Endothelial cell of umbilical vein (primary cell): Measurements from ENCODE around the gene OTULINL. TPM values are rescaled to one million over a fixed set of nuclear protein-coding genes. Genes with fewer than 3 reads are reported as not detected.

Experiments used
- BruUV-seq: library from RNA; stranded (reverse); fragments of 400-500 nt; replicated peaks from 2 replicates; lab custom pipeline; 2021; lab: Mats Ljungman, UMichigan
- CTCF ChIA-PET: fragments of 300-600, 350-600 bp; sonication (Branson Sonifier 250); formaldehyde crosslinking; loops from one replicate; lab custom pipeline; 2021; ENCODE audit warnings: antibody characterized with exemption, inconsistent platforms; lab: Charles Lee
- POLR2A ChIA-PET: fragments of 300-600, 350-600 bp; sonication (Branson Sonifier 250); formaldehyde crosslinking; loops from one replicate; lab custom pipeline; 2021; ENCODE audit warnings: antibody characterized with exemption, inconsistent platforms; lab: Charles Lee
- DNase-seq: peaks from one replicate; pipeline ENCODE4 v3.0.0-alpha.2; 2011; ENCODE audit warnings: low read depth, low spot score
- FAIRE-seq: peaks from 2 replicates; lab custom pipeline; 2011; peaks lifted over from hg19 to GRCh38; lab: Jason Lieb, UNC
- H2AFZ ChIP-seq: 2 replicates; pipeline ENCODE4 v1.6.0; 2012; ENCODE audit warnings: low read depth, low read length, control low read depth, inconsistent platforms
- H3K27ac ChIP-seq: 2 replicates; pipeline ENCODE4 v1.5.1; 2011; ENCODE audit warnings: low read depth, mild to moderate bottlenecking, control low read depth, low read length, moderate library complexity; ENCODE audit not compliant: insufficient read depth
- H3K27me3 ChIP-seq, 2 experiments: 2 replicates each; pipeline versions ENCODE4 v1.6.0 to v1.6.1; 2011; ENCODE audit warnings: low read length in 2 of 2, mixed read lengths in 1 of 2; ENCODE audit not compliant: control insufficient read depth in 2 of 2, insufficient read depth in 2 of 2
- H3K36me3 ChIP-seq, 2 experiments: 2 replicates in 1 of 2; 3 replicates in 1 of 2; pipeline ENCODE4 v1.5.1; 2011; ENCODE audit warnings: low read length in 2 of 2, mild to moderate bottlenecking in 1 of 2, moderate library complexity in 1 of 2; ENCODE audit not compliant: control insufficient read depth in 2 of 2, insufficient read depth in 2 of 2; ENCODE audit errors: extremely low read depth in 1 of 2
- H3K4me1 ChIP-seq: 3 replicates; pipeline ENCODE4 v1.5.1; 2011; ENCODE audit warnings: mild to moderate bottlenecking, low read length; ENCODE audit not compliant: control insufficient read depth, insufficient read depth; ENCODE audit errors: extremely low read depth
- H3K4me2 ChIP-seq: 2 replicates; pipeline ENCODE4 v1.6.1; 2011; ENCODE audit warnings: low read length, control low read depth, mixed read lengths; ENCODE audit not compliant: insufficient read depth
- H3K4me3 ChIP-seq, 3 experiments: fragments of 200-600 bp in 1 of 3; sonication (generic), shearing (Covaris generic) in 1 of 3; replicated peaks in 1 of 3; 2 replicates each; pipeline ENCODE4 v1.5.1; 2011 to 2016; ENCODE audit warnings: control low read depth in 3 of 3, low read length in 3 of 3, mild to moderate bottlenecking in 2 of 3, inconsistent platforms in 1 of 3, low read depth in 1 of 3, moderate library complexity in 1 of 3; ENCODE audit not compliant: insufficient read depth in 1 of 3
- H3K79me2 ChIP-seq: 2 replicates; pipeline ENCODE4 v1.6.0; 2012; ENCODE audit warnings: low read length, inconsistent platforms; ENCODE audit not compliant: control insufficient read depth, insufficient read depth
- H3K9ac ChIP-seq: replicated peaks from 2 replicates; pipeline ENCODE3; 2011; ENCODE audit warnings: low read length, control low read depth; ENCODE audit not compliant: insufficient read depth; ENCODE audit errors: extremely low read depth
- H3K9me1 ChIP-seq: replicated peaks from 3 replicates; pipeline ENCODE4 v1.6.0; 2011; ENCODE audit warnings: mild to moderate bottlenecking, low read length; ENCODE audit not compliant: control insufficient read depth, insufficient read depth; ENCODE audit errors: extremely low read depth
- H3K9me3 ChIP-seq: replicated peaks from 2 replicates; pipeline ENCODE4 v1.5.1; 2012; ENCODE audit warnings: low read length, inconsistent platforms; ENCODE audit not compliant: control insufficient read depth, insufficient read depth
- H4K20me1 ChIP-seq: replicated peaks from 2 replicates; pipeline ENCODE3; 2011; ENCODE audit warnings: mild to moderate bottlenecking, low read length; ENCODE audit not compliant: control insufficient read depth, insufficient read depth; ENCODE audit errors: extremely low read depth
- CTCF ChIP-seq, 2 donors: IDR thresholded peaks; 1 replicate in 1 of 2; 2 replicates in 1 of 2; pipeline ENCODE4 v1.5.1; 2011; ENCODE audit warnings: low read length in 2 of 2, mild to moderate bottlenecking in 2 of 2, moderate library complexity in 2 of 2, control low read depth in 1 of 2, inconsistent platforms in 1 of 2, low read depth in 1 of 2; ENCODE audit not compliant: insufficient read depth in 1 of 2; ENCODE audit errors: extremely low read depth in 1 of 2
- EZH2 ChIP-seq: IDR thresholded peaks from 2 replicates; pipeline ENCODE4 v1.6.1; 2012; ENCODE audit warnings: borderline replicate concordance, low read depth, mild to moderate bottlenecking, moderate library complexity, low read length, inconsistent platforms; ENCODE audit not compliant: severe bottlenecking
- FOS ChIP-seq: IDR thresholded peaks from 2 replicates; pipeline ENCODE4 v1.6.1; 2011; ENCODE audit warnings: mild to moderate bottlenecking, low read length, moderate library complexity, borderline replicate concordance; ENCODE audit not compliant: insufficient read depth
- GATA2 ChIP-seq: IDR thresholded peaks from 2 replicates; pipeline ENCODE4 v1.7.0; 2011; ENCODE audit warnings: low read depth, mild to moderate bottlenecking, moderate library complexity, mixed read lengths, low read length; ENCODE audit not compliant: insufficient read length, insufficient read depth
- JUN ChIP-seq: IDR thresholded peaks from 2 replicates; pipeline ENCODE4 v1.6.1; 2011; ENCODE audit warnings: borderline replicate concordance, low read depth; ENCODE audit not compliant: insufficient read length, insufficient read depth
- MYC ChIP-seq: IDR thresholded peaks from one replicate; pipeline ENCODE4 v1.6.1; 2011; ENCODE audit warnings: mild to moderate bottlenecking, low read depth, low read length
- POLR2A ChIP-seq: IDR thresholded peaks from 2 replicates; pipeline ENCODE4 v1.6.1; 2012; ENCODE audit warnings: low read depth, mild to moderate bottlenecking, control low read depth, low read length
- POLR2AphosphoS5 ChIP-seq: IDR thresholded peaks from 2 replicates; pipeline ENCODE4 v1.6.1; 2012; ENCODE audit warnings: low read depth, mild to moderate bottlenecking, control low read depth, low read length, moderate library complexity; ENCODE audit not compliant: insufficient read depth
- dilution Hi-C: fragments of 300-500 bp; cut with MboI; formaldehyde crosslinking; loops from one replicate; pipeline ENCODE4 v1.15.0; 2019; ENCODE audit warnings: low sequenced_read_pairs; ENCODE audit not compliant: extremely low pct_ligation_motif_present
- intact Hi-C: fragments of 100-400 bp; cut with micrococcal nuclease; formaldehyde crosslinking; loops from one replicate; pipeline ENCODE4 v1.10.0; 2022
- polyA plus RNA-seq, 4 experiments: library from polyadenylated mRNA; depleted of rRNA in 3 of 4; stranded (reverse) in 3 of 4; unstranded in 1 of 4; fragments of >200 nt; gene quantifications; 2 replicates each; pipeline versions ENCODE4 v1.2.1 to v1.2.3, GENCODE V29; 2011 to 2012; ENCODE audit warnings: missing spikeins in 1 of 4
- total RNA-seq: library from RNA; stranded (reverse); gene quantifications from 2 replicates; pipeline ENCODE4 v1.2.3, GENCODE V29; 2021
- TF ChIP-seq, protein P1 (sequence below): IDR thresholded peaks from 2 replicates; pipeline ENCODE4 v1.6.1; 2011; ENCODE audit not compliant: insufficient read depth, insufficient read length

The OTULINL gene
- total and polyA plus RNA-seq, 2 donors (not counting 3 experiments of a cell fraction or from before 2014, with no cell fraction given), result 0.08 to 0.42 TPM

GRCh38 chr5:14571901-14572300 lies 9.7 kb upstream of the OTULINL start:
- no peaks in the 10 kb centered on the region for H3K36me3 ChIP-seq
- H3K27ac ChIP-seq, result no peak overlapping the region
- no TSS peak for BruUV-seq
- no peak overlapping the region for H3K4me2 ChIP-seq
- ChIA-PET CTCF (no interaction called here), POLR2A (no interaction called here)
- DNase-seq (no peak), FAIRE-seq (no peak)
- no peaks in the 10 kb centered on the region for H3K4me1 ChIP-seq
- no peak overlapping the region for H3K9ac ChIP-seq
- H4K20me1 ChIP-seq, result no peaks in the 10 kb centered on the region
- H3K9me1 ChIP-seq, result no peaks in the 10 kb centered on the region
- dilution Hi-C loops (no loop called here), intact Hi-C loops (no loop called here)
- peaks cover 0 to 4% of the 10 kb centered on the region in 2 experiments for H3K27me3 ChIP-seq
- H3K9me3 ChIP-seq, result no peaks in the 10 kb centered on the region
- no peak overlapping the region for H2AFZ ChIP-seq
- no peaks in the 10 kb centered on the region for H3K79me2 ChIP-seq
- TF ChIP-seq EZH2 (no peak), GATA2 (no peak), CTCF (IDR thresholded peaks at IDR 0.05; ENCODE audit: extremely low read depth in 1 of 2, insufficient read depth in 1 of 2, low read depth in 1 of 2, low read length in 2 of 2) (no peak), POLR2AphosphoS5 (no peak), MYC (no peak), JUN (no peak), POLR2A (no peak), FOS (no peak)
- TF ChIP-seq, protein P1, sequence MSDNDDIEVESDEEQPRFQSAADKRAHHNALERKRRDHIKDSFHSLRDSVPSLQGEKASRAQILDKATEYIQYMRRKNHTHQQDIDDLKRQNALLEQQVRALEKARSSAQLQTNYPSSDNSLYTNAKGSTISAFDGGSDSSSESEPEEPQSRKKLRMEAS, result no peak
- no peak overlapping the region for H3K4me3 ChIP-seq
